CD4-positive, alpha-beta memory T cell (primary cell): ENCODE data around the gene VRK3. TPM values are rescaled to one million over a fixed set of nuclear protein-coding genes. Genes with fewer than 3 reads are reported as not detected.
"Not testable (repeated sequence)": the region's sequence is repeated elsewhere in the genome, so short reads cannot be mapped to it uniquely, and the experiment has no call there.

Experiments used
- CTCF ChIA-PET: fragments of 350-600 bp; sonication (Branson Sonifier 250); formaldehyde crosslinking; loops from one replicate; lab custom pipeline; 2021; ENCODE audit warnings: inconsistent platforms; ENCODE audit not compliant: partially characterized antibody; lab: Charles Lee
- POLR2A ChIA-PET: fragments of 350-600 bp; sonication (Branson Sonifier 250); formaldehyde crosslinking; loops from one replicate; lab custom pipeline; 2021; ENCODE audit not compliant: partially characterized antibody; lab: Charles Lee
- DNase-seq, 5 donors: peaks; one replicate each; pipeline versions ENCODE4 v3.0.0 to v3.0.0-alpha.2; 2020 to 2022; ENCODE audit warnings: mixed read lengths in 1 of 5
- H3K27ac ChIP-seq: one replicate; pipeline ENCODE4 v1.7.0; 2013; ENCODE audit warnings: low read depth, low read length
- H3K27me3 ChIP-seq: 2 replicates; pipeline ENCODE4 v1.7.0; 2013; ENCODE audit warnings: mild to moderate bottlenecking, low read length, moderate library complexity; ENCODE audit not compliant: insufficient read depth
- H3K36me3 ChIP-seq: 2 replicates; pipeline ENCODE4 v1.7.0; 2013; ENCODE audit warnings: mild to moderate bottlenecking, low read length, moderate library complexity; ENCODE audit not compliant: insufficient read depth
- H3K4me1 ChIP-seq: 2 replicates; pipeline ENCODE4 v1.7.0; 2013; ENCODE audit warnings: mild to moderate bottlenecking, low read length, moderate library complexity; ENCODE audit not compliant: insufficient read depth
- H3K4me3 ChIP-seq, 2 donors: one replicate each; pipeline ENCODE4 v1.7.0; 2013; ENCODE audit warnings: low read length in 2 of 2, mild to moderate bottlenecking in 1 of 2
- H3K9me3 ChIP-seq, 2 donors: one replicate each; pipeline ENCODE4 v1.7.0; 2013; ENCODE audit warnings: low read length in 2 of 2, control low read depth in 1 of 2; ENCODE audit not compliant: control insufficient read depth in 1 of 2
- H3K27ac Mint-ChIP-seq, 7 donors: one replicate each; pipeline ENCODE4 v1.8.0; 2020 to 2021; ENCODE audit warnings: mixed read lengths in 7 of 7, mild to moderate bottlenecking in 6 of 7, inconsistent platforms in 3 of 7, moderate library complexity in 3 of 7
- H3K27me3 Mint-ChIP-seq, 2 donors: one replicate each; pipeline ENCODE4 v1.8.0; 2020 to 2021; ENCODE audit warnings: mixed read lengths in 2 of 2
- H3K36me3 Mint-ChIP-seq, 2 donors: one replicate each; pipeline ENCODE4 v1.8.0; 2020 to 2021; ENCODE audit warnings: mixed read lengths in 2 of 2, inconsistent platforms in 1 of 2, mild to moderate bottlenecking in 1 of 2
- H3K4me1 Mint-ChIP-seq, 4 donors: one replicate each; pipeline ENCODE4 v1.8.0; 2020 to 2021; ENCODE audit warnings: mixed read lengths in 4 of 4, mild to moderate bottlenecking in 1 of 4
- H3K4me3 Mint-ChIP-seq, 8 donors: one replicate each; pipeline ENCODE4 v1.8.0; 2020 to 2021; ENCODE audit warnings: mixed read lengths in 8 of 8, mild to moderate bottlenecking in 7 of 8, moderate library complexity in 6 of 8, inconsistent platforms in 3 of 8
- H3K9me3 Mint-ChIP-seq, 8 donors: one replicate each; pipeline ENCODE4 v1.8.0; 2020 to 2021; ENCODE audit warnings: mixed read lengths in 8 of 8, mild to moderate bottlenecking in 5 of 8, inconsistent platforms in 3 of 8, moderate library complexity in 1 of 8
- intact Hi-C: fragments of 100-400 bp; cut with micrococcal nuclease; formaldehyde crosslinking; loops from one replicate; pipeline ENCODE4 v1.15.1; 2023
- polyA plus RNA-seq, 2 donors: library from polyadenylated mRNA; unstranded; fragments of 300-500 nt; fragmentation: Illumina TruSeq; gene quantifications; one replicate each; pipeline ENCODE4 v1.2.3, GENCODE V29; 2021
- total RNA-seq, 2 experiments: library from RNA; stranded (reverse); gene quantifications; one replicate each; pipeline ENCODE4 v1.2.3, GENCODE V29; 2021

The VRK3 gene
- total RNA-seq (100 to 1,000 TPM; 109 to 114 TPM), polyA plus RNA-seq (100 to 1,000 TPM in 1 of 2 donors, 10 to 100 TPM in 1; 85.8 to 106 TPM)

DNA sequence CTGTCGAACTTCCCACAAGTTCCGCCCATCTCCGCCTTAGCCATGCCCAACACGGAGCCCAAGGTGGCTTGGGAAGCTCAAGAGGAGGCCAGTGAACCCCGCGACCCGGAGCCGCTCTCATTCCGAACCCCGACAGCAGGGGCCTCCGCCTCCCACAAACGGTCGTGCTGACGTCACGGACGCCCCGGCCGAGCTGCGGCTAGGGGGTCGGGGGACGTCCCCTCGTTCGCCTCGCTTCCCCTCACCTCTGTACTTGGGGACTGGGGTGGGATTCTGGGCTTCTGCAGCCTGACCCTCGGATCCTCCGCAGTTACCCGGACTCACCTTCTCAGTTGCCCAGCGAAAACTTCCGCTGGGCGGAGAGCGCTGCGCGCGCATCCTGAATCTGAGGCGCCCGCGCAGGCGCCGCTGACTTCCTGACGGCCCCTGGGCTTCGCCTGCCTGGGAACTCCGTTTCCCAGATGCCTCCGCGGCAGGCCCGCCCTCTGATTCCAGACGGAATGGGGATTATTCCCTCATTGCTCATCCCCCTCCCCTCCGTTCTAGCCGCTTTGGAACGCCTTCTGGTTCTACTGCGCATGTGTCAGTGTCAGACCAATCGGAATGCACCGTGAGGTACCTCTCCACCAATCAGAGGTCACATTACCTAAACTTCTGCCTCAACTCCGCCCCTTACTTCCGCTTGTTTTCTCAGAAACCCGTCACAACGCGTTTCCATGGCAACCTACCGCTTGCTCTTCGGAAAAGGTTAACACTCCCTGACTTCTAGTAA lies at the start of gene VRK3:
TSS of gene VRK3 (minus strand) at position 351 of the 772 bp plus-strand sequence. CDS start 9,210 bp downstream, outside the sequence.
- H3K27me3 ChIP-seq, result no peaks in the 10 kb centered on the region
- H3K4me3 Mint-ChIP-seq, result peak within 1 kb of the TSS; percentile 96 to 99 (median 97)
- H3K27me3 Mint-ChIP-seq, result no peaks in the 10 kb centered on the region
- H3K36me3 ChIP-seq, result peaks cover 8% of the 10 kb centered on the region
- H3K9me3 ChIP-seq, result no peaks in the 10 kb centered on the region
- intact Hi-C loops, result loop anchor here (1.0 to 10.0 kb wide), 5 partner anchors 25 to 1084 kb away; partner anchors contain the start of genes ATF5, CTU1, MED25 and NUP62
- peak within 1 kb of the TSS; percentile 53 to 98 for H3K4me3 ChIP-seq
- ChIA-PET CTCF (interaction anchor here (0.7 kb wide), 1 partner anchor 21 kb away, joined by 3 read pairs; no protein-coding TSS in a partner anchor), POLR2A (interaction anchor here (0.7 to 3.4 kb wide), 11 partner anchors 15 to 432 kb away, joined by 3 to 18 read pairs (median 3); partner anchors contain the start of genes AKT1S1, ATF5, FUZ and NUP62)
- peaks cover 7 to 21% of the 10 kb centered on the region in 2 donors for H3K36me3 Mint-ChIP-seq
- H3K4me1 Mint-ChIP-seq, result peaks cover 23 to 63% (median 41%) of the 10 kb centered on the region in 4 donors
- DNase-seq, result peak; percentile 98 to 100 (median 100)
- peaks cover 0 to 6% (median 0%) of the 10 kb centered on the region in 8 donors for H3K9me3 Mint-ChIP-seq
- H3K4me1 ChIP-seq, result peaks cover 33% of the 10 kb centered on the region
- peak within 1 kb of the TSS; percentile 96 for H3K27ac ChIP-seq
- H3K27ac Mint-ChIP-seq, result peak within 1 kb of the TSS; percentile 98 to 100 (median 100)

DNA sequence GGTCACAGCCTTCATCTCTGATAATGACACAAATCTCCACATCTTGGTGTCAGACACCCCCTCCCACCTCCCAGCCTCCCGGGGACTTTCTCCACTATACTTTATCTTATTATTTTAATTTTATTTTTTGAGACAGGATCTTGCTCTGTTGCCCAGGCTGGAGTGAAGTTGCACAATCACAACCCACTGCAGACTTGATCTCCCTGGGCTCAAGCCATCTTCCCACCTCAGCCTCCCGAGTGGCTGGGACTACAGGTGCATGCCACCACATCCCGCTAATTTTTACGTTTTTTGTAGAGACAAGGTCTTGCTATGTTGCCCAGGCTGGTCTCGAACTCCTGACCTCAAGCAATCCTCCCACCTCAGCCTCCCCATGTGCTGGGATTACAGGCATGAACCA lies 43.2 kb upstream of the VRK3 start:
- POLR2A ChIA-PET, intact Hi-C loops, H3K36me3 Mint-ChIP-seq, H3K36me3 ChIP-seq, H3K4me1 Mint-ChIP-seq, H3K4me1 ChIP-seq, H3K27ac ChIP-seq, H3K4me3 Mint-ChIP-seq, CTCF ChIA-PET, DNase-seq, H3K9me3 ChIP-seq, H3K27me3 ChIP-seq, H3K4me3 ChIP-seq, H3K9me3 Mint-ChIP-seq, H3K27ac Mint-ChIP-seq: not testable (repeated sequence)
- peaks cover 6 to 13% of the 10 kb centered on the region in 2 donors for H3K27me3 Mint-ChIP-seq

DNA sequence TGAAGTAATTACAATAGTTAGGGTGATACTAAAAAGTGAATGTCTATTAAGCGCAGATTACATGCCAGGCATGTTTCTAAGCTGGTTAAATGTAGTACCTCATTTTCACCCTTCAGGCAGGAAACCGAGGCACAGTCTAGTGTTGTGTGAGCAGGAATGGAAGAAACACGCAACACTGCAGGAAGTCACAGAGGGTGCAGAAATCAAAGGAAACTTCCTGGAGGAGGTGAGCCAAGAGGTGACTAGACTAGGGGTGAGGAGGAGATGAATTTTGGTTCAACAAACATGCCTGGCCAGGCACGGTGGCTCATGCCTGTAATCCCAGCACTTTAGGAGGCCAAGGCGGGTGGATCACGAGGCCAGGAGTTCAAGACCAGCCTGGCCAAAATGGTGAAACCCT lies 42.4 kb upstream of the VRK3 start:
- POLR2A ChIA-PET, result no interaction called here

DNA sequence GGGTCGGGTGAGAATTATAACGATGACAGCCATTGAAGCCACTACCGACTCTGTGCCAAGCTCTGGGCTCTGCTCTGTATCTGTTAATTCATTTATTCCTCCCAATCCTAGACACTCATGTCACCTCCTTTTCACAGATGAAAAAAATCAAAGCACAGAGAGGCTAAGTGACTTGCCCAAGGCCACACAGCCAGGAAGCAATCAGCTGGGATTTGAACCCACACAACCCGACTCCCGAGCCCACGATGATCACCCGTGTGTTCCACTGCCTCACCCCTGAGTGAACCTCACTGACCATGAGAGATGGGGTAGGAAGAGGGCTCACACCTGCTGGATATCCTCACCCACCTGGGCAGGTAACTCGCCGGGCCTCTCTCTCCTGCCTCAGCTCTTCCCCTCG lies 40.8 kb upstream of the VRK3 start:
- Histone ChIP-seq H3K27ac (no peak overlapping the region), H3K36me3 (no peaks in the 10 kb centered on the region), H3K9me3 (no peaks in the 10 kb centered on the region), H3K4me1 (no peaks in the 10 kb centered on the region), H3K4me3 (no peak overlapping the region), H3K27me3 (no peaks in the 10 kb centered on the region)
- Mint-ChIP-seq H3K36me3 (no peaks in the 10 kb centered on the region), H3K27ac (no peak overlapping the region), H3K27me3 (peaks cover 11 to 14% of the 10 kb centered on the region in 2 donors), H3K9me3 (peaks cover 0 to 6% (median 0%) of the 10 kb centered on the region in 8 donors), H3K4me1 (no peaks in the 10 kb centered on the region), H3K4me3 (no peak overlapping the region)
- no peak for DNase-seq
- intact Hi-C loops, result no loop called here
- ChIA-PET POLR2A (no interaction called here), CTCF (no interaction called here)

More for the DNA sequence above, 42.4 kb upstream of the VRK3 start:
- H3K36me3 Mint-ChIP-seq, result no peaks in the 10 kb centered on the region
- intact Hi-C loops, result no loop called here
- no peaks in the 10 kb centered on the region for H3K4me1 ChIP-seq
- no peaks in the 10 kb centered on the region for H3K4me1 Mint-ChIP-seq
- DNase-seq, result no peak
- no peaks in the 10 kb centered on the region for H3K9me3 ChIP-seq
- no peak overlapping the region for H3K27ac Mint-ChIP-seq
- no peaks in the 10 kb centered on the region for H3K9me3 Mint-ChIP-seq
- H3K27ac ChIP-seq, result no peak overlapping the region
- H3K4me3 ChIP-seq, result no peak overlapping the region
- no peaks in the 10 kb centered on the region for H3K36me3 ChIP-seq
- H3K4me3 Mint-ChIP-seq, result no peak overlapping the region
- H3K27me3 ChIP-seq, result no peaks in the 10 kb centered on the region
- CTCF ChIA-PET, result no interaction called here
- peaks cover 7 to 11% of the 10 kb centered on the region in 2 donors for H3K27me3 Mint-ChIP-seq

DNA sequence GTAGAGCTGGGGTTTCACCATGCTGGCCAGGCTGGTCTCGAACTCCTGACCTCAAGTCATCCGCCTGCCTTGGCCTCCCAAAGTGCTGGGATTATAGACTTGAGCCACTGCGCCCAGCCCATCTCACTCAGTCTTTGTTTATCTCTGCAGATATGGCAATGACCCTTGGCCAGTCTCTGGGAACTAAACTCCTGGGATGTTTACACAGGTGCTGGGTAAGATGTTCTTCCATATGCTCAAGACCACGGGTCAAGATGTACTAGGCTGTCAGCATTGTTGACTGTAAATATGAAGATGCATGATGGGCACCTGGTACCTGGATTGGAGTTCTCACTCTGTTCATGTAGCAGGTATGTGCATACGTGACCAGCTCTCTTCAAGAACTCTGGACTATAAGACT lies 36.5 kb upstream of the VRK3 start:
- POLR2A ChIA-PET, result no interaction called here

GRCh38 chr19:50060107-50060506 lies 34.9 kb upstream of the VRK3 start:
- ChIA-PET CTCF (interaction anchor here (1.2 kb wide), 1 partner anchor 17 kb away, joined by 3 read pairs; no protein-coding TSS in a partner anchor), POLR2A (no interaction called here)
- Histone ChIP-seq H3K4me3 (no peak overlapping the region), H3K27me3 (no peaks in the 10 kb centered on the region), H3K9me3 (peaks cover 0 to 22% of the 10 kb centered on the region in 2 donors), H3K4me1 (no peaks in the 10 kb centered on the region), H3K27ac (no peak overlapping the region), H3K36me3 (no peaks in the 10 kb centered on the region)
- peaks cover 1 to 13% of the 10 kb centered on the region in 2 donors for H3K36me3 Mint-ChIP-seq
- H3K4me3 Mint-ChIP-seq, result no peak overlapping the region
- H3K4me1 Mint-ChIP-seq, result no peaks in the 10 kb centered on the region
- intact Hi-C loops, result no loop called here
- H3K9me3 Mint-ChIP-seq, result peaks cover 0 to 36% (median 23%) of the 10 kb centered on the region in 8 donors
- DNase-seq, result no peak
- peak overlapping the region in 1 of 7 donors; percentile 68 for H3K27ac Mint-ChIP-seq
- peaks cover 7 to 9% of the 10 kb centered on the region in 2 donors for H3K27me3 Mint-ChIP-seq

More for the DNA sequence above, 36.5 kb upstream of the VRK3 start:
- Mint-ChIP-seq H3K4me1 (no peaks in the 10 kb centered on the region), H3K4me3 (no peak overlapping the region), H3K27me3 (peaks cover 7 to 8% of the 10 kb centered on the region in 2 donors), H3K9me3 (peaks cover 0 to 36% (median 23%) of the 10 kb centered on the region in 8 donors), H3K27ac (no peak overlapping the region), H3K36me3 (peaks cover 1 to 13% of the 10 kb centered on the region in 2 donors)
- H3K4me1 ChIP-seq, result no peaks in the 10 kb centered on the region
- CTCF ChIA-PET, result no interaction called here
- intact Hi-C loops, result no loop called here
- DNase-seq, result no peak
- H3K36me3 ChIP-seq, result no peaks in the 10 kb centered on the region
- no peaks in the 10 kb centered on the region for H3K27me3 ChIP-seq
- H3K9me3 ChIP-seq, result peaks cover 0 to 22% of the 10 kb centered on the region in 2 donors
- no peak overlapping the region for H3K4me3 ChIP-seq
- no peak overlapping the region for H3K27ac ChIP-seq

GRCh38 chr19:50059045-50059444 lies 33.9 kb upstream of the VRK3 start:
- Histone ChIP-seq H3K4me1 (no peaks in the 10 kb centered on the region), H3K4me3 (no peak overlapping the region), H3K27me3 (no peaks in the 10 kb centered on the region), H3K9me3 (peaks cover 0 to 22% of the 10 kb centered on the region in 2 donors), H3K36me3 (no peaks in the 10 kb centered on the region), H3K27ac (no peak overlapping the region)
- POLR2A ChIA-PET, result no interaction called here
- peaks cover 7 to 9% of the 10 kb centered on the region in 2 donors for H3K27me3 Mint-ChIP-seq
- no peak overlapping the region for H3K27ac Mint-ChIP-seq
- peaks cover 1 to 13% of the 10 kb centered on the region in 2 donors for H3K36me3 Mint-ChIP-seq
- CTCF ChIA-PET, result no interaction called here
- H3K4me1 Mint-ChIP-seq, result no peaks in the 10 kb centered on the region
- H3K9me3 Mint-ChIP-seq, result peaks cover 0 to 36% (median 23%) of the 10 kb centered on the region in 8 donors
- no peak overlapping the region for H3K4me3 Mint-ChIP-seq
- DNase-seq, result no peak
- intact Hi-C loops, result no loop called here
